Ovary (tissue), 9 donors: ENCODE data around the gene NEURL1B. TPM values are rescaled to one million over a fixed set of nuclear protein-coding genes. Genes with fewer than 3 reads are reported as not detected.
"Not testable (repeated sequence)": the region's sequence is repeated elsewhere in the genome, so short reads cannot be mapped to it uniquely, and the experiment has no call there.

Experiments used
- DNase-seq, 5 donors: peaks; one replicate each; pipeline ENCODE4 v3.0.0-alpha.2; 2019 to 2020
- H3K27ac ChIP-seq, 2 donors: fragments of 200-600 bp; one replicate each; pipeline versions ENCODE4 v1.5.1 to v1.8.0; 2019 to 2022
- H3K27me3 ChIP-seq: fragments of 200-600 bp; one replicate; pipeline ENCODE4 v1.8.0; 2022
- H3K36me3 ChIP-seq: fragments of 200-600 bp; sonication (generic); one replicate; pipeline ENCODE4 v1.5.1; 2019
- H3K4me1 ChIP-seq: one replicate; pipeline ENCODE4 v1.8.1; 2013; ENCODE audit warnings: mild to moderate bottlenecking, moderate library complexity; ENCODE audit not compliant: insufficient read depth
- H3K4me3 ChIP-seq: fragments of 200-600 bp; sonication (generic); one replicate; pipeline ENCODE4 v1.5.1; 2017
- H3K9me3 ChIP-seq, 2 donors: fragments of 200-600 bp in 1 of 2; sonication (generic) in 1 of 2; one replicate each; pipeline versions ENCODE4 v1.5.1 to v1.8.1; 2013 to 2019; ENCODE audit warnings: mild to moderate bottlenecking in 1 of 2, moderate library complexity in 1 of 2
- EP300 ChIP-seq: sonication (generic); formaldehyde crosslinking; IDR thresholded peaks from one replicate; pipeline ENCODE4 v1.6.1; 2017; ENCODE audit warnings: antibody characterized with exemption
- POLR2A ChIP-seq: fragments of 450-650 bp; IDR thresholded peaks from one replicate; pipeline ENCODE4 v1.6.1; 2017; ENCODE audit warnings: antibody characterized with exemption, mild to moderate bottlenecking, moderate library complexity
- WGBS, 3 donors: extraction: QIAGEN DNeasy Blood & Tissue Kit in 1 of 3; methylation state at CpG; one replicate each; pipeline versions ENCODE4 v1.1.5 to v1.1.7; 2013 to 2017; 5-methylcytosine and 5-hydroxymethylcytosine counted together
- intact Hi-C, 4 donors: fragments of 100-400 bp; cut with DNase I; formaldehyde crosslinking; loops; one replicate each; pipeline versions ENCODE4 v1.11.0 to v1.15.1; 2022 to 2023
- polyA plus RNA-seq, 2 donors: library from polyadenylated mRNA; stranded (reverse); fragments of 200-250 nt in 1 of 2; fragments of 350-450 nt in 1 of 2; fragmentation: Illumina TruSeq in 1 of 2; extraction: RNeasy Lipid Tissue Mini Kit (QIAGEN cat#74804) in 1 of 2; gene quantifications; one replicate each; pipeline ENCODE4 v1.2.3, GENCODE V29; 2013 to 2014
- total RNA-seq, 7 donors: library from RNA; depleted of rRNA in 2 of 7; stranded (reverse); fragments of >200 nt in 2 of 7; fragmentation: NEBNext Ultra II Directional in 3 of 7; extraction: Animal tissue kit (Norgen Biotek cat#: 25700) in 3 of 7; gene quantifications; one replicate each; pipeline versions ENCODE4 v1.1.0 to v1.2.4, GENCODE V29; 2016 to 2023
- TF ChIP-seq, protein P1 (sequence below), 3 donors: fragments of 450-650 bp in 2 of 3; fragments of 200-600 bp in 1 of 3; IDR thresholded peaks; one replicate each; pipeline versions ENCODE4 v1.5.1 to v1.8.0; 2016 to 2022; ENCODE audit warnings: antibody characterized with exemption in 3 of 3, mild to moderate bottlenecking in 1 of 3
- donor health status: DM: no; HTN: no; CAD: no; lungs with moderate emphysema.
- donor health status: DM: no; HTN: no; CAD: no.
- donor health status: Bipolar disorder and iron deficiency.
- donor health status: DM: yes; HTN: yes; CAD: no.
- donor health status: DM: no; HTN: no; CAD: no.
- donor health status: DM: yes; HTN: yes; CAD: no.

NEURL1B gene
- total and polyA plus RNA-seq, 9 donors: 15.0 to 75.1 (median 36.3) TPM

DNA sequence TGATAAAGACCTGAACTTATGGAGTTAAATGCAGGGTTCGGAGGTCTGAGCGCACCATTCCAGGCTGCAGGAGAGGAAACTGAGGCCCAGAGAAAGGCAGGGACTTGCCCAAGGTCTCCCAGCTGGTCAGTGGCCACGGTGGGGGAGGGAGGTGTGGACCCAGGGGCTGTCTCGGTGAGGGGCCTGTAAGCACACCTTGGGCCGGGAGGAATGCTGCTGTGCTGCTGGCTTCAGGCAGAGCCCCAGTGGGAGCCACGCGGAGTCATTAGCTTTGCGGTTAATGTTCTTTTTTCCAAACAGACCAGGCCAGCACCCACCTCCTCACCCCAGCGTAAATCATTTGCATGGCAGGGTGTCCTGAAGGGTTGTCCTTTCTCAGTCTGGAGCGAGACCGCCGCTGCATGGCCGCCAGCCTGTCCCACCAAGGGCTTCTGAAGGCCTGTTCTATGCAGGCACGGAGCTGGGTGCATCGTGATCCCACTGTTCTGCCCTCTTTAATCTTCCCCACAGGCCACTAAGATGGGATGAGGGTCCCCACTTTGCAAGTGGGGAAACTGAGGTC, 35.9 kb downstream of the NEURL1B start:
- Histone ChIP-seq H3K9me3 (no peaks in the 10 kb centered on the region), H3K36me3 (no peaks in the 10 kb centered on the region), H3K27ac (no peak overlapping the region), H3K4me1 (peaks cover 3% of the 10 kb centered on the region), H3K27me3 (no peaks in the 10 kb centered on the region), H3K4me3 (no peak overlapping the region)
- intact Hi-C loops: loop anchor here in 1 of 4 donors (10.0 kb wide), 1 partner anchor 1858 kb away; no protein-coding TSS in a partner anchor
- DNase-seq: peak in 1 of 5 donors; percentile 32
- 76 to 86% (median 85%) methylated on average over 14 to 15 of the region's 15 CpGs for WGBS, 3 donors
- TF ChIP-seq POLR2A: no peak
- TF ChIP-seq, protein P1, sequence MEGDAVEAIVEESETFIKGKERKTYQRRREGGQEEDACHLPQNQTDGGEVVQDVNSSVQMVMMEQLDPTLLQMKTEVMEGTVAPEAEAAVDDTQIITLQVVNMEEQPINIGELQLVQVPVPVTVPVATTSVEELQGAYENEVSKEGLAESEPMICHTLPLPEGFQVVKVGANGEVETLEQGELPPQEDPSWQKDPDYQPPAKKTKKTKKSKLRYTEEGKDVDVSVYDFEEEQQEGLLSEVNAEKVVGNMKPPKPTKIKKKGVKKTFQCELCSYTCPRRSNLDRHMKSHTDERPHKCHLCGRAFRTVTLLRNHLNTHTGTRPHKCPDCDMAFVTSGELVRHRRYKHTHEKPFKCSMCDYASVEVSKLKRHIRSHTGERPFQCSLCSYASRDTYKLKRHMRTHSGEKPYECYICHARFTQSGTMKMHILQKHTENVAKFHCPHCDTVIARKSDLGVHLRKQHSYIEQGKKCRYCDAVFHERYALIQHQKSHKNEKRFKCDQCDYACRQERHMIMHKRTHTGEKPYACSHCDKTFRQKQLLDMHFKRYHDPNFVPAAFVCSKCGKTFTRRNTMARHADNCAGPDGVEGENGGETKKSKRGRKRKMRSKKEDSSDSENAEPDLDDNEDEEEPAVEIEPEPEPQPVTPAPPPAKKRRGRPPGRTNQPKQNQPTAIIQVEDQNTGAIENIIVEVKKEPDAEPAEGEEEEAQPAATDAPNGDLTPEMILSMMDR (IDR thresholded peaks at IDR 0.05): no peak

DNA sequence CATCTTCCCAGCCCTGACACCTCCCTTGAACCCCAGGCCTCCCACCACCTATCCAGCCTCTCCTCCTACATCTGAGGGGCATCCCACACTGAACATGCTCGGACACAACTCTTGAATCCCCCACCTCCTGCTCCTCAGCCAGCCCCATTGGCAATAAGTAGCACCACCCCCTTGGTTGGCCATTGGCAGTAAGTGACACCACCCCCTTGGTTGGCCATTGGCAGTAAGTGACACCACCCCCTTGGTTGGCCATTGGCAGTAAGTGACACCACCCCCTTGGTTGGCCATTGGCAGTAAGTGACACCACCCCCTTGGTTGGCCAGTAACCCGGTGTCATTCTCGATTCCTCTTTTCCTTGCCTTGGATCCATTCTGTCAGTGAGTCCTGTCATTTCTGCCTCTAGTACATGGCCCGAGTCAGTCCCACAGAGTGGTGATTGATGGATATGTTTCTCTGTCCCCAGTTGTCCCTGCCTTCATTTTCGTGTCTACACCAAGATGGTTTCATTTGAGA, 37.4 kb downstream of the NEURL1B start:
- intact Hi-C loops: loop anchor here in 1 of 4 donors (10.0 kb wide), 1 partner anchor 1856 kb away; no protein-coding TSS in a partner anchor
- not testable (repeated sequence) for H3K9me3 ChIP-seq, H3K4me1 ChIP-seq, H3K4me3 ChIP-seq, H3K27me3 ChIP-seq, H3K36me3 ChIP-seq
- 86 to 95% (median 88%) methylated on average over 5 of the region's 5 CpGs for WGBS, 3 donors
- peak in 1 of 5 donors; percentile 10 for DNase-seq
- peak overlapping the region in 1 of 2 donors; percentile 20 for H3K27ac ChIP-seq

DNA sequence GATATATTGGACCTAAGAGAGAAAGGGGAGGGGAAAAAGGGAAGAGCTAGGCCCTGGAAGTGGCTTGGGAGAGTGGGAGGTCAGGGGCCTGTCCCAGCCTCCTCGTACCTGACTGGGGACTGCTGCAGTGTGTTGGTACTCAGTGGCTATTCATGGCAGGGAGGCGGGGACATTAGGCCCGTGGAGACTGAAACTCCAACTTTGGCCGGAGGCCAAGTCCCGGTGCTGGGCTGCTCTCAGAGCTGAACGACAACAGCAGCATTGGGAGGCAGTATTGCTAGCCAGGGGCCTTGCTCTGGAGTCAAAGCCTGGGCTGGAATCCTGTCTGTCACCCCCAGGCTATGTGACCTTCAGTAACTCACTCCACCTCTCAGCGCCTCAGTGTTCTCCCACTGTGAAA, 37.8 kb downstream of the NEURL1B start:
- H3K27me3 ChIP-seq: no peaks in the 10 kb centered on the region
- no peak for TF ChIP-seq EP300
- TF ChIP-seq, protein P1 (IDR thresholded peaks at IDR 0.05): no peak
- no peak for TF ChIP-seq POLR2A
- no peak overlapping the region for H3K27ac ChIP-seq
- peaks cover 3% of the 10 kb centered on the region for H3K4me1 ChIP-seq
- DNase-seq: peak in 1 of 5 donors; percentile 67
- no peaks in the 10 kb centered on the region for H3K36me3 ChIP-seq
- H3K4me3 ChIP-seq: no peak overlapping the region
- 41 to 52% (median 46%) methylated on average over 7 of the region's 7 CpGs for WGBS, 3 donors
- intact Hi-C loops: loop anchor here in 1 of 4 donors (10.0 kb wide), 1 partner anchor 1856 kb away; no protein-coding TSS in a partner anchor
- H3K9me3 ChIP-seq: no peaks in the 10 kb centered on the region

DNA sequence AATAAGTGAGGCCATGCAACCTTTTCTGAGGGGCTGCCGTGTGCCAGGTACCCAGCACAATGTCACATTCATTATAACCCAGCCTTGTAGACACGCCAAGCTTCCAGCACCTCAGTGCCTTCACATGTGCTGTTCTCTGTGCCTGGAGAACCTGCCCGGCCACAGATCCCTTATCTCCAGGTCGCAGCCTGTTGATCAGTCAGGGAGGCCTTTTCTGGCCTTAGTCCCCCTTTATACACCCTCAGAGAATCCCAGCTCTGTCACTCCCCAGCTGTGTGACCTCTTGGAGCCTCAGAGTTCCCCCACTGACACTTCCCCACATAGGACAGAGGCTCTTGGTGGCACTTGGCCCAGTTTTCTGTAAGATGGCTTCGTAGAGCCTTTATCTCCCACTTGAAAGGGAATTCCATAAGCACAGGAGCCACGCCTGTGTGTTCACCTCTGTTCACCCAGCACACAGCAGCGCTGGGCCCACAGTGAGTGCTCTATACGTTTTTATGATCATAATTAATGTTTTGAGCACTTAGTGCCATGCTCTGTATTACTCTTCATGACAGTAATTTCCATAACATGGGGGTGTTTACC, 38.7 kb downstream of the NEURL1B start:
- Histone ChIP-seq H3K4me3 (no peak overlapping the region), H3K9me3 (no peaks in the 10 kb centered on the region), H3K4me1 (peaks cover 3% of the 10 kb centered on the region), H3K27me3 (no peaks in the 10 kb centered on the region), H3K27ac (no peak overlapping the region), H3K36me3 (no peaks in the 10 kb centered on the region)
- intact Hi-C loops: loop anchor here in 1 of 4 donors (10.0 kb wide), 1 partner anchor 1855 kb away; no protein-coding TSS in a partner anchor
- WGBS, 3 donors: 84 to 88% (median 85%) methylated on average over 7 to 8 of the region's 8 CpGs
- DNase-seq: no peak
- TF ChIP-seq POLR2A (no peak), EP300 (no peak)
- TF ChIP-seq, protein P1 (IDR thresholded peaks at IDR 0.05): no peak

DNA sequence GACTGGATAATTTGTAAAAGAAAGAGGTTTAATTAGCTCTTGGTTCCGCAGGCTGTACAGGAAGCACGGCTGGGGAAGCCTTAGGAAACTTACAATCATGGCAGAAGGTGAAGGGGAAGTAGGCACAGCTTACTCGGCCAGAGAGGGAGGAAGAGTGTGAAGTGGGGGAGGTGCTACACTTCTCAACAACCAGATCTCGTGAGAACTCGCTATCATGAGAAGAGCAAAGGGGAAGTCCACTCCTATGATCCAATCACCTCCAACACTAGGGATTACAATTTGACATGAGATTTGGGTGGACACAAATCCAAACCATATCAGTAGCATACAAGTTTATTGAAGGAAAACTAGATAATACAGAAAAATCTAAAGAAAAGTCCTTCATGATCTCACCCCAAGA, 39.9 kb downstream of the NEURL1B start:
- peaks cover 3% of the 10 kb centered on the region for H3K4me1 ChIP-seq
- no peak for DNase-seq

More for the DNA sequence above, 39.9 kb downstream of the NEURL1B start:
- no peak overlapping the region for H3K4me3 ChIP-seq
- H3K36me3 ChIP-seq: no peaks in the 10 kb centered on the region
- 71 to 84% (median 76%) methylated on average over 5 of the region's 5 CpGs for WGBS, 3 donors
- no peaks in the 10 kb centered on the region for H3K27me3 ChIP-seq
- H3K27ac ChIP-seq: no peak overlapping the region
- intact Hi-C loops: no loop called here
- H3K9me3 ChIP-seq: no peaks in the 10 kb centered on the region
- TF ChIP-seq, protein P1 (IDR thresholded peaks at IDR 0.05): no peak
- TF ChIP-seq POLR2A (no peak), EP300 (no peak)
